Activated T-cell treated with anti-CD3 and anti-CD28 coated beads for 1 hour (primary cell): ENCODE measurements around the gene DMGDH.

Source experiments
- DNase-seq: peaks from one replicate; pipeline ENCODE4 v3.0.0-alpha.2; 2020; ENCODE audit warnings: low read depth

DMGDH gene

DNA sequence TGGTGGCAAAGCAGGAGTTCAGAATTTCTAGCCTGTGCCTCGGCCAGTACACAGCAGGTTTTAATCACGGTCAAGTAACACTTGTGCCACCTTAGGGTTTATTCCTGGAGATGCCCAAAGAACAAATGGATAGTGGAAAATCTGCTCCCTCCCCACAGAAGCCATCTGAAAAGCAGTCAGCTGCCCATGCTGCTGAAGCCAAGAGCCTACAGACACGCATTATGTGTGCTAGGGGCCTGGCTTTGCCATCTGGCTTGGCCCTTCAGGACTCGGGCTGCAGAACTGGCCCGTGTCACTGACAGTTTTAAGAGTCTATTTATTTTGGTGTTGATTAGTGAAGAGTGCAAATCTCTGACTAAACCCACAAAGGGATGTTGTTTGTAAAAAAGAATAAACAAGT is 95.5 kb downstream of the DMGDH start:
- no peak for DNase-seq

DNA sequence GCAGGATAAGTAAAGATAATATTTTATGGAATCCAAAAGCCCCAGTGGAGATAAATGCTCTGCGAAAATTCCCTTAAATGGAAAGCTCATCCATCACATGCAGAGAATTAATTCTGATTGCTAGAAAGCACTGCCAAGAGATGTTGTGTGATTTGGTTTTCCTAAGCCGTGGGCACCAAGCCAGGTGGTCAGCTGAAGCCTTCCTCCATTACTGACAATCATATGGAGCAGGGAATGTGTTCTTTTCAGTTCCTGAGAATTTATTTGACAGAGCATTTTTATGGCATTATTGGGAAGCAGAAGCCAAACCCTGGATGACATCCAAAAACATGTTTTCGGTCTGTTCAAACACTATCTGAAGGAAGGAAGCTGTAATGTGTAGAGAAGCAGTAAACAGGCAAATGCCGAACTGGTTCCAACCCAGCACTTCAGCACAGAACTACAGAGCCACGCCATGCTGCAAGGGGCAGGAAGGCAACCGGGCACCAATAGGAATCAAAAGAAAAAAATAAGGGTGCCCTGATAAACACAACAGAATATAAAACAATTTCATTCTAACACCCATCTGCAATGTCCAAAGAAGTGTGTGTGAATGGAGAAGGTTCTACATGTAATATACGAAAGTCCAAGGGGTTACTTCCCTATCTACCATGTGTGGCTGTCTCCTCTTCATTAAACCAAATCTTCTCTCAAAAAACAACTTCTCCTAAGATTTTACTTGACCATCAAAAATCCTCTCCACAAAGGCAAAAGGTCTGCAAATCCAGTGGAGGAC is 96.6 kb downstream of the DMGDH start:
- DNase-seq: no peak

DNA sequence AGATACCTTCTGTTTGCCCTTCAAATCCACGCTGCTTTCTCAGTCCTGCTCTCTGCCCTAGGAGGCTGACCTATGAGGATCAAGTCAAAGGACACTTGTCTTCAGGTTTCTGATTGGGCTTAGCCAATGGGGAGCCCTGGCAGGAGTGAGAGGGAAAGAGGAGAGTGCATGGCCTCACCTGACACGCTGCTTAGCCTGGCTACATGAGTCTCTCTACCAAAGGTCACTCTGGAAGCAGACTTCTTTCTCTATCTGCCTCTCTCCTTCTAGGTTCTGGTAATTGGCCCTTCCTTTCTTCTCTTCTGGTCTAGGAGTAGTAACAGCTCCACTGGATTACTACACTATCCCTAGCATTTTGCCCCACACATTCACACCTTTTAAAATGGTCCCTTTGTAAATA is 97.5 kb downstream of the DMGDH start:
- DNase-seq: no peak

DNA sequence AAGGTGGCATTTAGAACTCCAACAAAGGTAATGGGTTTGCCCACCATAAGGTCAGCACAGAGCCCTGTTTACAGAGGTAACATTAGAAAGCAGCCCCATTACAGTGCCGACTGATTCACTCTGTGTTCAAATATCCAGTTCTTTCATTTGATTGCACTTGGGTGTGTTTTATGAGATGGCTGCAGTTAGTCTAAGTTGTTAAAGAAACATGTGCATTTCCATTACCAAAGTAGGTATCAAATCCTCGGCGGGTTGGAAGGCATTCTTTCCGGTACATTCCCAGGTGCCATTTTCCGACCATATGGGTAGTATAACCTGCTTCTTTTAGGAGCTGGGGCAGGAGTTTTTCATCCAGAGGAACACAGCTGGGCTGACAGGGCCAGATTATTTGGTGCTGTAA is 100.7 kb downstream of the DMGDH start:
- DNase-seq: no peak

DNA sequence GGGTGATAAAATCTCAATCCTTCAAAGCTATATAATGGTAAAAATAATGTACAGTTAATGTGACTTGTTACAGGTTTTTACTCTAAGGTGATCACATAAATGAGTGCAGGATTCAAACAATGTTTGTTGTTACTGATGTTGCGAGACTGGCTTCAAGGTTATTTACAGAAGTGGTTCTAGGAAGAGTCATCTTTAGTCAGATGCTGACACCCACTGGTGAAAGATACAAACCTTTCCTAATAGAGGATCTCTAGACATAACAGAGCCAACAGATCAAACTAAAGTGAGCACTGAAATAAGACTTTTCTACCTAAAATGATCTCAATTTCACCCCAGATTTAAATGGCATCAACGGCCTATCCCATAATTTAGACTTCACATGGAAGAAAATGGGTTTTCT is 104.6 kb downstream of the DMGDH start:
- no peak for DNase-seq

DNA sequence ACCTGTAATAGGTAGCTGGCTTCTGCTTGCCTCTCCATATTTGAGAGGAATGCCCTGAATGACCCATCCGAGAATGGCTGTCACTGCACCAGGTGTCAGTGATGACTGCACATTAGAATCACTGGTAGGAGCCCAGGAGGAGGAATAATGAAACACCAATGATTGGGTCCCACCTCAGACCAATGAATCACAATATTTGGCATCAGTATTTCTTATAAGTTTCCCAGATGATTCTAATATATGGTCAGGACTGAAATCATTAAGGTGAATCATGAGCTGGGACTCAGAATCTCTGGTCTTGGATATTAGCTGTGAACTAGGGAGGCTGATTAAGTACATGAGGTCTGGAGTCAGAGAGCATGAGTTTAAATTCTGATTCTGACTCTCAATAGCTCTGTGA is 107.7 kb downstream of the DMGDH start:
- no peak for DNase-seq

DNA sequence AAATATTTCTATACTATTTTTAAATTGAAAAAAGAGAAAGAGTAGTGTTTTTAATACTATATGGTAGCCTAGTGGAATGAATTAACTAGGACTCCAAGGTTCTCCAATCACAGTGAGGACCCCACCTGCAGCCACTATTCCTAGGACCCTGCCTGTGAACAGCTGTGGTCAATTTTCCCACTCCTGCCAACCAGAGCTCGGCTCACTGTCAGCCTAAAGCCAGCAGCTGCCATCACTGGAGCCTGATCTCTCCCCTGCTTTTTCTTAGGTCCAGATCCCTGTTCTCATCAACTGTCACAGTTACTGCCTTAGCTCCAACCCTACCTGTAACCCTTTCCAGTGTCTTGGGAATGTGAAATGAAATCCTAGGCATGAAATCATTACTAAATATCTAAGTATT is 109.7 kb downstream of the DMGDH start:
- DNase-seq: no peak

DNA sequence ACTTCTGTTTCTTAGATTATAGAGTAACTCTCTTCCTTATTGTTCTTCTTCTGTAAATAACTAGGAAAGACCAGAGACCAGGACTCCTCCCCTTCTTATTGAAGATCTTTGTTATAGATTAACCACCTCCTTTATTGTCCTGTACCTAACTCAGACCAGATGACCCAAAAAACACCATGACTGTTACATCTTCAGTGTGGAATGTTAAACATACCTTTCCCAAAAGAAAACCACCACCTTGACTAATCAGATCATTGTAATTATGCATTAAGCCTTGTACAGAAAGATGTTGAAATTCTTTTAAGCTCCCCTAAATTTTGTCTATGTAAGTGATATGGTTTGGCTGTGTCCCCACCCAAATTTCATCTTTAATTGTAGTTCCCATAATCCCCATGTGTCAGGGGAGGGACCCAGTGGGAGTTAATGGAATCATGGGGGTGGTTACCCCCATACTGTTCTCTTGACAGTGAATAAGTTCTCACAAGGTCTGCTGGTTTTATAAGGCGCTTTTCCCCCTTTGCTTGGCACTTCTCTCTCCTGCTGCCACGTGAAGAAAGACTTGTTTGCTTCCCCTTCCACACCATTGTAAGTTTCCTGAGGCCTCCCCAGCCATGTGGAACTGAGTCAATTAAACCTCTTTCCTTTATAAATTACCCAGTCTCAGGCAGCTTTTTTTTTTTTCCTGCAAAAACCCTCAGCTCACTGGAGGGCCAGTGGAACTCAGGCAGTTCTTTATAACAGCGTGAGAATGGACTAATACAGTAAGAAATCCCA is 110.6 kb downstream of the DMGDH start:
- DNase-seq: no peak

DNA sequence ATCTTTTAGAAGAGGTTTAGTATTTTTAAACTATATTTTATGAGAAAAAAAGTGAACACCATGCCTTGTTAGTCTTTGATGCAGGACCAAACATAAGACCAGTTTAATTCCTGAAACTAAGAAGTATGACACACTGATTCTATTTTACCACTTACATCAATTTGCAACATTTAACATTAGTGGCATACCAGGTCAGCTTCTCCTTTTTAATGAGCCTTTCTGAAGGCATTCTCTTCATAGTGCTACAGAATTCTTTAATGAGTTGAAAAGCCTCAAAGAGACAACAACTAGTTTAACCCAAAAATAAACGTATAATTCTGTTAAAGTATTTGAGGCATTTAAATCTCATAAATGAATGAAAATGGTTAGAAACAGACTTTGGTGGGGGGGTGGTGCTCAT is 112.6 kb downstream of the DMGDH start:
- DNase-seq: no peak

DNA sequence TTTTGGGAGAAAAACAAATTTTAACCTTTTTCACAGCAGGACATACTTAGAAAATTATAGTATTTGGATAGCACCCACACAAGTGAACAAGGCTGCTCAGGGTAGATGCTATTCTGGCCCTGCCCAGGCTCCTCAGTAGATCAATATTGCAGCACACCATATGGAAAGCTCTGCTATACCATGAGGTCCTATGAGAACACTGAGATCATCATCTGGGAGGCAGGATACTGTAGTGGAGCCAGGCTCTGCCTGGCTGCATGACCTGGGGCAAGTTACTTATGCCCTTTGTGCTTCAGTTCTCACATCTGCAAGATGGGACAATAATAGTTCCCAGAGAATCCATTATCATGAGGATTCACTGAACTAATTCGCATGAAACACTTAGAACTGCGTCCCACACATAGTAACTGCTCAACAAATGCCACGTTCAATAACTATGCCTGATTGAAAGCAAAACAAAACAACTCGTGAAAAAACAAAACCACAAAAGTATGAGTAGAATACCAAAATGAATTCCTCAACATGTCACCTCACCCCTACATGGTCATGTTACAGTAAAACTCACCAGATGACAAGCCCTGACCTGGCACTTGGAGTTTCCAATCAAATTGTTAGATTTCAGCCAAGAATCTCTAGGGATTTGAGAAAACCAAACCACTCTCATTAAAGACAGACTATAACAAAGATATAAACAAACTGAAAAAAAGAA is 116.2 kb downstream of the DMGDH start:
- no peak for DNase-seq
